Measurements from ENCODE around the gene EPHB1. TPM values are rescaled to one million over a fixed set of nuclear protein-coding genes. Genes with fewer than 3 reads are reported as not detected.

EPHB1 gene
- total RNA-seq, 1 donor: 0.36 TPM

DNA sequence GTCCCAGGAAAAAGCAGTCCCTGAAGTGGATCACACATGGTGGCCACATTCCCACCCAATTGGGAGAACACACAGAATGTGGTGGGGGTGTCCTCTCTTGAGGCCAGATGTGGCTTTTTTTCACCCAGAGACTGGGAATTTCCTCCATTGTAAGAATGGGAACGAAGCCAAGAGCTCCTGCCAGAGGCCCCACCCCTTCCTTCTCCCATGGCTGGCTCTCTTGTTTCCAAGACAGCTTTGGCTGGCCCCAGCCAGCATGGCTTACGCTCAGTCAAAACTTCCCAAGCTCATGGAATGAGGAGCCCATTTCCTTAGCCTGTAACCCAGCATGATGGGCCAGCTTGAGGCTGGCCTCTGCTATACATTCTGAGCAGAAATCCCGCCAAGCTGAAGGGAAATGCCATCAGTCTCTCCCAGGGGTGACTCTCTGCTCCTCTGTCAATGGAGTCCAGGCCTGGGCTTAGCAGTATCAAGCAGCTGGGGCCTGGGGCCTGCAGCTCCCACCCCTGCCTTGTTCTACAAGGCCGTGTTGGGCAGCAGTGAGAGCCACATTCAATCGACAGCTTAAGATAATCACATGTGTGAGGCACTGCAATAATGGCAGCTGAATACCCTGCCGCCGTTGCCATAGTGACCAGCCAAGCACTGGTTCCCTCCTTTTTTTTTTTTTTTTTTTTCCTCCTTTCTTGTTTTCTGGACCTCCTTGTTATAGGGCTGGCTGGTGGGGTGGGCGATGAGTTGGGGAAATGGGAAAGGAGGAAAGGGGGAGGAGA lies 142.4 kb downstream of the EPHB1 start:
- Histone ChIP-seq H3K36me3 (ENCODE audit: insufficient read depth, low read length) (no peaks in the 10 kb centered on the region), H3K27me3 (ENCODE audit: insufficient read depth, low read length) (no peaks in the 10 kb centered on the region), H3K4me2 (ENCODE audit: insufficient read depth, low read length) (no peak overlapping the region), H4K20me1 (ENCODE audit: insufficient read depth, low read length) (no peaks in the 10 kb centered on the region), H3K4me3 (ENCODE audit: insufficient read depth, low read length) (no peak overlapping the region), H3K4me1 (ENCODE audit: insufficient read depth, low read length) (no peaks in the 10 kb centered on the region), H3K79me2 (ENCODE audit: insufficient read depth, low read length) (no peaks in the 10 kb centered on the region), H3K9me3 (ENCODE audit: low read depth, low read length) (no peaks in the 10 kb centered on the region), H2AFZ (ENCODE audit: low read length) (no peak overlapping the region), H3K27ac (ENCODE audit: low read depth, low read length) (no peak overlapping the region)
- no peak for DNase-seq (ENCODE audit: insufficient read length, low spot score, missing footprints)
- TF ChIP-seq, protein P1, sequence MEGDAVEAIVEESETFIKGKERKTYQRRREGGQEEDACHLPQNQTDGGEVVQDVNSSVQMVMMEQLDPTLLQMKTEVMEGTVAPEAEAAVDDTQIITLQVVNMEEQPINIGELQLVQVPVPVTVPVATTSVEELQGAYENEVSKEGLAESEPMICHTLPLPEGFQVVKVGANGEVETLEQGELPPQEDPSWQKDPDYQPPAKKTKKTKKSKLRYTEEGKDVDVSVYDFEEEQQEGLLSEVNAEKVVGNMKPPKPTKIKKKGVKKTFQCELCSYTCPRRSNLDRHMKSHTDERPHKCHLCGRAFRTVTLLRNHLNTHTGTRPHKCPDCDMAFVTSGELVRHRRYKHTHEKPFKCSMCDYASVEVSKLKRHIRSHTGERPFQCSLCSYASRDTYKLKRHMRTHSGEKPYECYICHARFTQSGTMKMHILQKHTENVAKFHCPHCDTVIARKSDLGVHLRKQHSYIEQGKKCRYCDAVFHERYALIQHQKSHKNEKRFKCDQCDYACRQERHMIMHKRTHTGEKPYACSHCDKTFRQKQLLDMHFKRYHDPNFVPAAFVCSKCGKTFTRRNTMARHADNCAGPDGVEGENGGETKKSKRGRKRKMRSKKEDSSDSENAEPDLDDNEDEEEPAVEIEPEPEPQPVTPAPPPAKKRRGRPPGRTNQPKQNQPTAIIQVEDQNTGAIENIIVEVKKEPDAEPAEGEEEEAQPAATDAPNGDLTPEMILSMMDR (IDR thresholded peaks at IDR 0.05; ENCODE audit: extremely low read depth, low read depth, low read length): no peak

DNA sequence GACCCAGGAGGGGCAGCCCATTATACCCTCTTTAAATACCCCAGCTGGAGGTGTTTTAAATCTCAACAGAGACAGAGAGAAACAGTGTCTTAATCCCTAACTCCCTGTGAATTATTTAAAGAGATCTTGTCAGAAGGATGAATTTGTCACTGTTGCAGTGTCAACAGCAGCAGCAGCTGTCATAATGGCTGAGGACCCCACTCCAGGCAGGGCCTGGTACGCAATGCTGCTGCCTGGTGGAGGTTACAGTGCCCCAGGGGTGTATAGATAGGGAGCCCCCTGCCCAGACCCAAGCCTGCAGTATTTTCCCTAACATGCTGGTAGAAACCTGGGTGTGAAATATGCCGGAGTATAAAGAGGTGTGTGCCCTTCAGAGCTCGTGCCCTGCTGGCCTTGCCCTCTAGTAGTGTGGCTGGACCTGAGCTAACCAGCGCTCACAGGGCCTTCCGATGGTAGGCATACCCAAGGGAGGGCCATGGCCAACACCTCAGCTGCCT lies 143.0 kb downstream of the EPHB1 start:
- no peak overlapping the region for H3K4me2 ChIP-seq (ENCODE audit: insufficient read depth, low read length)
- H4K20me1 ChIP-seq (ENCODE audit: insufficient read depth, low read length): no peaks in the 10 kb centered on the region
- H3K9me3 ChIP-seq (ENCODE audit: low read depth, low read length): no peaks in the 10 kb centered on the region
- no peaks in the 10 kb centered on the region for H3K36me3 ChIP-seq (ENCODE audit: insufficient read depth, low read length)
- TF ChIP-seq, protein P1 (IDR thresholded peaks at IDR 0.05; ENCODE audit: extremely low read depth, low read depth, low read length): no peak
- H3K27ac ChIP-seq (ENCODE audit: low read depth, low read length): no peak overlapping the region
- no peaks in the 10 kb centered on the region for H3K27me3 ChIP-seq (ENCODE audit: insufficient read depth, low read length)
- no peak overlapping the region for H3K4me3 ChIP-seq (ENCODE audit: insufficient read depth, low read length)
- H3K4me1 ChIP-seq (ENCODE audit: insufficient read depth, low read length): no peaks in the 10 kb centered on the region
- no peak for DNase-seq (ENCODE audit: insufficient read length, low spot score, missing footprints)
- no peaks in the 10 kb centered on the region for H3K79me2 ChIP-seq (ENCODE audit: insufficient read depth, low read length)
- H2AFZ ChIP-seq (ENCODE audit: low read length): no peak overlapping the region

DNA sequence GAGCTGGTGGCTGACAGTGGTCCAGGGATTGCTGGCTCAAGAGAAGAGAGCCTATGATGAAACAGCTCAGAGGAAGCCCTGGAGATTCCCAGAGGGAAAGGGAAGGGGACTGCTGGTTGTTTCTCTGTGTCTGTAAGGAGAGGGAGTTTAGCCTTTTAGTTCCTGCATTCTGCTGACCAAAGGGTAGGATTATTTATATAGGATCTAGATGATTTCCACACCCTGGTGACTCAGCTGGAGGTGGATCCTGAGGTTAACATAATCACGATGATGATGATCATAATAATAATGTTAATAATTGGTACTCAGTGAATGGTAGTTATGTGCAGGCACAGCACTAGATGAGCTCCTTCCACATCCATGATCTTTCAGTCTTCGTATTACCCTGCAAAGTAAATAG lies 144.9 kb downstream of the EPHB1 start:
- H3K79me2 ChIP-seq (ENCODE audit: insufficient read depth, low read length): no peaks in the 10 kb centered on the region
- H3K27me3 ChIP-seq (ENCODE audit: insufficient read depth, low read length): no peaks in the 10 kb centered on the region
- H2AFZ ChIP-seq (ENCODE audit: low read length): no peak overlapping the region
- DNase-seq (ENCODE audit: insufficient read length, low spot score, missing footprints): no peak
- no peaks in the 10 kb centered on the region for H3K9me3 ChIP-seq (ENCODE audit: low read depth, low read length)
- no peaks in the 10 kb centered on the region for H3K4me1 ChIP-seq (ENCODE audit: insufficient read depth, low read length)
- TF ChIP-seq, protein P1 (IDR thresholded peaks at IDR 0.05; ENCODE audit: extremely low read depth, low read depth, low read length): no peak
- no peak overlapping the region for H3K27ac ChIP-seq (ENCODE audit: low read depth, low read length)
- H3K4me3 ChIP-seq (ENCODE audit: insufficient read depth, low read length): no peak overlapping the region
- no peaks in the 10 kb centered on the region for H3K36me3 ChIP-seq (ENCODE audit: insufficient read depth, low read length)
- no peaks in the 10 kb centered on the region for H4K20me1 ChIP-seq (ENCODE audit: insufficient read depth, low read length)
- no peak overlapping the region for H3K4me2 ChIP-seq (ENCODE audit: insufficient read depth, low read length)

DNA sequence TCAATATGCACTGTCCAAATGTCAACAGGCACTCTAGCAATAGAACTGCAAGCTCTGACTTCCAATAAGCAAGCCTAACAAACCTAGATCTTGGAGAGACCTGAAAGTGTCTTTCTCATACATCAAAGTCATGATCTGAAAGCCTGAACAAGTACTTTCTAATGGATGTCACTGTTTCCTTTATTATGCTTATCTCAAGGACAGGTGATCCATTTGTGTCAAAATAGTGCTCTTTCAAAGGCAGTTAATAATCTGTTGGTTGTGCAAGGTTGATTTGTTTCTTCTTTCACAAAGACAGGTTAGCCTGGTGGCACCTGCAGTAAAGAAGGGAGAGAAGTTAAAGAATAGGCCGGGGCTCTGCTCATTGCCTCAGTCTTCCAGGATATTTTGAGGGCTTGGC lies 146.8 kb downstream of the EPHB1 start:
- Histone ChIP-seq H3K9me3 (ENCODE audit: low read depth, low read length) (no peaks in the 10 kb centered on the region), H3K27me3 (ENCODE audit: insufficient read depth, low read length) (no peaks in the 10 kb centered on the region)
- TF ChIP-seq, protein P1 (IDR thresholded peaks at IDR 0.05; ENCODE audit: extremely low read depth, low read depth, low read length): no peak

More for the DNA sequence above, 146.8 kb downstream of the EPHB1 start:
- H4K20me1 ChIP-seq (ENCODE audit: insufficient read depth, low read length): no peaks in the 10 kb centered on the region
- no peak overlapping the region for H3K27ac ChIP-seq (ENCODE audit: low read depth, low read length)
- no peak overlapping the region for H3K4me2 ChIP-seq (ENCODE audit: insufficient read depth, low read length)
- H3K4me3 ChIP-seq (ENCODE audit: insufficient read depth, low read length): no peak overlapping the region
- H2AFZ ChIP-seq (ENCODE audit: low read length): no peak overlapping the region
- H3K79me2 ChIP-seq (ENCODE audit: insufficient read depth, low read length): no peaks in the 10 kb centered on the region
- DNase-seq (ENCODE audit: insufficient read length, low spot score, missing footprints): no peak
- no peaks in the 10 kb centered on the region for H3K36me3 ChIP-seq (ENCODE audit: insufficient read depth, low read length)
- H3K4me1 ChIP-seq (ENCODE audit: insufficient read depth, low read length): no peaks in the 10 kb centered on the region

All from osteoblast (primary cell).